NCI-H345 treated with DMSO at 0.1 percent for 48 hours (cell line): ENCODE results near the gene CFAP90.

Source experiments
- DNase-seq: peaks from one replicate; lab custom pipeline; 2025; ENCODE audit not compliant: unreplicated experiment; lab: John Stamatoyannopoulos, UW

The CFAP90 gene

DNA sequence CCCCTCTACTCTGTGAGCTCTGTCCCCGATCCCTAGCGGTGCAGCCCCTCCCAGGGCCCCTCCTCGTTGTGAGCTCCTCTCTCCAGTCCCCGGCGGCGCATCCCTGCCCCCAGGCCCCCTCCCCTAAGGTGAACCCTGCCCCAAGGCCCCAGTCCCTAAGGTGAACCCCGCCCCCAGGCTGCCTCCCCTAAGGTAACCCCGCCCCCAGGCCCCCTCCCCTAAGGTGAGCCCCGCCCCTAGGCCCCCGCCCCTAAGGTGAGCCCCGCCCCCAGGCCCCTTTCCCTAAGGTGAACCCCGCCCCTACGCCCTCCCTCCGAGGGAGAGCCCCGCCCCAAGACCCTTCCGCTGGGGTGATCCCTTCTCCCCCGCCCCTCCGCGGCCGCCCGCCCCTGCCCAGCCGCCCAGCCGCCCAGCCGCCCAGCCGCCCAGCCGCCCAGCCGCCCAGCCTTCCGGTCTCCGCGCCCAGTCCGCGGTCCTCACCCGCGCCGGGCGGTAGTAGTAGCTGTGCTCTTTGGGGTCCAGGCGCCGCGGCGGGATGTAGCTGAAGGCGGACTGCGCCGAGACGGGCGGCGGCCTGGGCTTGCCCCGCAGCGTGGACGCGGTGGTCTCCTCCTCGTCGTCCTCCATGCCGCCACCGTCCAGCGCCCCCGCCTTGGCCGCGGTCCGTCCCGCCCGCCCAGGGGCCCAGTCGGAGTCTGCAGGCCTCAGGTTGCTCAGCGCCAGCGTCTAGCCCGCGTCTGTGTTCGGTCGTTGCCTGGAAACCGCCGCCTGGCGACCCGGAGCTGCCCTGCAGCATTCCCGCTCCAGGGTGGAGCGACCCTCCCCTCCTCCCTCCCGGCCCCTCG lies at the start of gene CFAP90:
CFAP90 (minus strand) TSS at position 739 of the 845 bp plus-strand sequence; CDS start at position 627, 112 bp downstream.
- peak; percentile 49 for DNase-seq

GRCh38 chr5:7897014-7897600 lies 46.2 kb upstream of the CFAP90 start:
- DNase-seq: no peak

DNA sequence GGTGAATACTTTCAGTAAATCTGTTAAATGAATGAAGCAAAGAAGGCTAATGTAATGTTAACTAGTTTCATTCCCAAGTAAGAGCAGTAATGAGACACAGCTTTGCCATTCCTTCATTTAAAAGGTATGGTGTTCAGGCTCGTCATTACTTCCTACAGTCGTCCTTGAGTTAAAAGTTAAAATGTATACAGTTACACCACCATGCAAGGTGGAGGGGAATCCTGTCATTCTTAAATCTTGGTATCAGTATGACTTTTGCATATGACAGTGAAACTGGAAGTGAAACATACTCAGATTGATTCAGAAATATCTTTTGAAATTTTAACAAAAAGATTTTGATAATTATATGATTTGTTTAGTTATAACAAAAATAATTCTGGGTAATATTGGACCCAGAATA lies 43.9 kb upstream of the CFAP90 start:
- DNase-seq: no peak

- DNase-seq: no peak
These were observed 43.5 kb upstream of the CFAP90 start for GRCh38 chr5:7894439-7894838.

DNA sequence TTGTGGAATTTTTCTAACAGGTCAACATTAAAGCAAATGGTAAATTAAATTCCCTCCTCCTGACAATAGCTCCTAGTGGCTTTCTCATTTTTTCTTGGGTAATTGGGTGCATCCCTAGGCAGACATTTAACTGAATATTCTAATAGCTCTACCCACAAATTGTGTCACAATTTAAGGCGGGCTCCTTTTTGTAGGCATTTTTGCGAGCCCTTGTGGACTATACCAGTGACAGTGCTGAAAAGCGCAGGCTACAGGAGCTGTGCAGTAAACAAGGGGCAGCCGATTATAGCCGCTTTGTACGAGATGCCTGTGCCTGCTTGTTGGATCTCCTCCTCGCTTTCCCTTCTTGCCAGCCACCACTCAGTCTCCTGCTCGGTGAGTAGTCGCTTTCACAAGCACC lies 38.0 kb upstream of the CFAP90 start:
- no peak for DNase-seq

- DNase-seq: peak; percentile 22
These were observed 36.0 kb upstream of the CFAP90 start for GRCh38 chr5:7886849-7887475.

GRCh38 chr5:7884491-7885267 lies 33.7 kb upstream of the CFAP90 start:
- DNase-seq: no peak

DNA sequence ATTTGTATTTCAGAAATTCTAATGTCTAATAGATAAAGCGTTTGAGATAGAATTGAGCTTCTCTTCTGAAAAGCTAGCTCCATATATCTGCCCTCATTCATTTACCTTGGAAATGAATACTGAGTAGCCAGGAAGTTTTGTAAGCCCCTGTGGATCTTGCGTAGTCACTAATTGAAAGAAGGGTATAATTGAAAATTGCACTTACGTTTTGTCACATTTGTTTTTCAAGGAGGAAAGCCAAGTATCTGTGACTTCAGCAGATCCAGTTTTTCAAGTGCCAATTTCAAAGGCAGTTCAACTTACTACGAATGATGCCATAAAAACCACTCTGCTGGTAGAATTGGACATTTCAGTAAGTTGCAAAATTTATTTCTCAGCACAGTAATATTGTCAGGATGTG lies 32.0 kb upstream of the CFAP90 start:
- no peak for DNase-seq

- DNase-seq: no peak
These were observed 30.9 kb upstream of the CFAP90 start for GRCh38 chr5:7881816-7882215.

DNA sequence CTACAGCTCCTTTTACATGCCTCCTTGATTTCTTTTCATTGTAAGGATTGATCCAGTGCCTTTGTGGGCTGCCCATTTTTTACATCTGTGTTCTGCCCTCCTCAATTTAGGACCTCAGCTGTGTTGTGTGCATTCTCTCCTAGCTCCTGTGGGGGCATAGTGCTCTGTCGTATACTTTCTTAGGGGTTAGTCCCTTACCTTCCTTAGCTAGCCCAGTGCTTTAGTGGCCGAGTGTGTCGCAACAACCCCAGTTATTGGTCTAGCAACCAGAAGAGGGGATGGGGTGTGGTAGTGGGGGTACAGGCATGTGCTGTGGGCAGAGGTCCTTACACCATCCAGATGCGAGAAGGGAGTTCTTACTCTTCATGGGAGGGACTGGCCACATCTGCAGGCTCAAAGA lies 30.2 kb upstream of the CFAP90 start:
- DNase-seq: no peak

GRCh38 chr5:7878381-7878873 lies 27.5 kb upstream of the CFAP90 start:
- no peak for DNase-seq

DNA sequence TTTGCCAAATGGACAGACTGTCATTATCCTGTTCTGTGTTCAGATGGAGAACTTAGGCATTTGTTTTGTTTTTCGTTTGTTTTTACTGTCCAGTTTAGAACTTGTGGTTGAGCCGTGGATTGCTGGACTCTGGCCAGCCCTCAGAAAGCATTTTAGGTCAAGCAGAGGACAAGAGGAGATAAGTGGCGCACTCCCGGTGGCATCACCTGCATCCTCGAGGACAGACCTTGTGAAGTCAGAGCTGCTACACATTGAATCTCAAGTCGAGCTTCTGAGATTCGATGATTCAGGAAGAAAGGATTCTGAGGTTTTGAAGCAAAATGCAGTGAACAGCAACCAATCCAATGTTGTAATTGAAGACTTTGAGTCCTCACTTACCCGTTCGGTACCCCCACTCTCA lies 26.9 kb upstream of the CFAP90 start:
- no peak for DNase-seq

GRCh38 chr5:7876867-7877266 lies 25.9 kb upstream of the CFAP90 start:
- DNase-seq: no peak

DNA sequence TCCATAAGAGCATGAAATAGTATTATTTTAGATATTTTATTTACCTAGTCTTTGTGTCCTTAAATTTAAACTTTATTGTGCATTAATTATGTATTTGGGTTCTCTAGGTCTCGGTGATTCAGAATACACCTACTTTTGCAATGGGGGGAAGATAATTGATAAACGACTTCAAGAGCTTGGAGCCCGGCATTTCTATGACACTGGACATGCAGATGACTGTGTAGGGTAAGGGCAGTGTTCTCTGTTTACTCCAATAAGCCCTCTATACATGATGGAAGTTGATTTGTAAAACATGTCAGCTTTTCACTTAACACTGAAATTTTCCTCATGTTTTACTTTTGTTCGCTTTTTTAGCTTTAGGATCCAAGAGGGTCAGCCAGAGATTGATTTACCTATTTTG lies 24.2 kb upstream of the CFAP90 start:
- no peak for DNase-seq

DNA sequence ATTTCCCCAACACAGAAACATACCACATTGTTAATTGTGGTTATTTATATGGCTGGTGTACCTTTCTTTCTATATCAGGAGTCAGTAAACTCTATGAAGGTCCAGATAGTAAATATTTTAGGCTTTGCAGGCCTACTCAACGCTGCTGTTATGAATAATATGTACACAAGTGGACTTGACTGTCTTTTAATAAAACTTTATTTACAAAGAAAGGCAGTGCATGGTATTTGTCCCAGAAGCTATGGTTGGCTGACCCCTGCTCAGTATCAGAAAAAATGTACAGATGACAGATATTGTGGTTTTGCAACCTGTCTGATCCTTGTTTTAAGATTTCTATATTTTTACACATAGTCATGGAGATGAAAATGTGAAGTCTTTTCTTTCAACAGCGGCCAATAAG lies 23.7 kb upstream of the CFAP90 start:
- no peak for DNase-seq

DNA sequence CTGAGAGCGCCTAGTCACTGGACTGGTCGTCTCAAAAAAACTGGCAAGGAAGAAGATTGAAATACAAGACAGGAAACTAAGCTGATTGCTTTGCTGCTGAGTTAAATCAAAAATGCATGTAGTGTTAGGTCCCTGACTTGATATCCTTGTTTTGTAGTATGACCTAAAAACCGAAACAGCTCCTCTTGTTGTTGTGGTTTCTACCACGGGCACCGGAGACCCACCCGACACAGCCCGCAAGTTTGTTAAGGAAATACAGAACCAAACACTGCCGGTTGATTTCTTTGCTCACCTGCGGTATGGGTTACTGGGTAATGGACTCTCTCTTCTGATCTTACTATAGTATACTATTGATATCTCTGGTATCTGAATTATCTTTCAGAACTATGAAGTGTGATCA lies 22.3 kb upstream of the CFAP90 start:
- DNase-seq: no peak

DNA sequence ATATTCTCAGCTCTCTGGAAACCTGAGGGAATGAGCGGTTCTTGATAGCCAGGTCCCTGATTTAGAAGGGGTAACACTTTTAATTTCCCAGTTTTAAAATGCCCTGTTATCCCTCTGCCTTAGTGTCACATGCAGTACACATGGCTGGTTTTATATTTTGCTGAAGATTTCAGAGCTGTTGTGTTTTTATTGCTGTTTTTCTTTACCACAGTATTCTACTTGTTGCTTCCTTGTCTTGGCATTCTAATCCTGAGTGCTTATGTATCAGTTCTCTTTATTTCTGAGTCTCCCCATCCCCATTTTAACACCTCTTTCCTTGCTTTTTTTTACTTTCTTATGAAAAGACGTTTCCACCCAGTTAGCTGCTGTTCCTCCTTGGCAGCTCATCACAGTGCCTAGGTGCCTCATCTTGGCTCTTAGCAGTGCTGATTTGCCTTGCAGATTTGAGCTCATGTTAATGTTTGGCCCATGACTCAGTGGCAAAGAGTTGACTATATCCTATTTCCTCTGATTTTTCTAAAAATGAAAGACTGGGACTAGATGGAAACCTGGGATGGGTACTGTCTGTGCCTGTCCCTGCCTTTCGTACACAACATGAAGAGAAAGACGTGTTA lies 21.7 kb upstream of the CFAP90 start:
- DNase-seq: no peak

- DNase-seq: no peak
These were observed 20.7 kb upstream of the CFAP90 start for GRCh38 chr5:7871653-7872052.

- DNase-seq: peak; percentile 6
These were observed 18.7 kb upstream of the CFAP90 start for GRCh38 chr5:7869474-7870136.

GRCh38 chr5:7868773-7869473 lies 18.0 kb upstream of the CFAP90 start, which contains the start of the genes FASTKD3 and MTRR:
TSS of gene FASTKD3 (minus strand) at chr5:7869031. CDS start at chr5:7868083, 948 bp downstream.
TSS of gene MTRR (plus strand) at chr5:7869148. CDS start at chr5:7870795, 1,647 bp downstream.
- DNase-seq: peak; percentile 87
